ENCODE measurements around the gene ZBTB5. TPM values are rescaled to one million over a fixed set of nuclear protein-coding genes. Genes with fewer than 3 reads are reported as not detected.

Gene ZBTB5
- total and polyA plus RNA-seq, 8 donors, result 2.8 to 7.5 (median 4.8) TPM

GRCh38 chr9:37423508-37423907 is 41.7 kb downstream of the ZBTB5 start:
- FAIRE-seq, result no peak

DNA sequence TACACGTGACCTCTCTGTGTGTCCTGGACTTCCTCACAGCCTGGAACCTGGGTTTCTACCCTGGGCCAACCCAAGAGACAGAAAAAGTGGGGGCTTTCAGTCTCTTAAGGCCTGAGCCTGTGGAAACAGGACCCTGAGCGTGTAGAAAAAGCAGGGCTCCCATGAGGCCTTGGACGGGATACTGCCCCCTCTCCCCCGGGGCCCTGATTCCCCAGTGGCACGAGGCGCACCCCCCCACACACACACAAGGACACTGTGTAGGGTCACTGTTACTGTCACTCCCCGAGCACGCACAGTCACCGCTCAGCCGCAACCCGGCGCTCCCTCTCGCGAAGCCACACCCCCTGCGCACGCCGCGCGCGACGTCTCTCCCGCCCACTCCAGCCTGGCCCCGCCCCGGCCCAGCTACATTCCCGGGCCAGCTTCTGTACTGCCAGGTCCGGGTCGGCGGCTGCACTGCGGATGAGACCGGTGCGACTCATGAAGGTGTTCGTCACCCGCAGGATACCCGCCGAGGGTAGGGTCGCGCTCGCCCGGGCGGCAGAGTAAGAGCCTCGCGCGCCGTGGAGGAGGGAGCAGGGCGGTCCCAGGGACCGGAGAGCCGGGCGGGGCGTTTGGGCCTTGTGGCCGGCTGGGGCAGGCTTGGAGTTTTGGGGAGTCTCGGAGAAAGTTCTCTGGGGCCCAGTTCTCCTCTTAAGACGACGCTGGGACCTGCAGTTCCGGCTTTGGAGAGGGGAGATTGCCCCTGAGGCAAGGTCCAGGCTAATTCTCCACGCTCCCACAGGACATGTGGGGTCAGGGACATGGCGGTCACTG is 42.8 kb downstream of the ZBTB5 start, which contains the start of gene GRHPR:
GRHPR (plus strand) TSS at position 408 of the 816 bp plus-strand sequence; CDS start at position 463, 55 bp downstream.
- FAIRE-seq, result no peak
- H3K4me1 ChIP-seq, result peaks cover 12 to 24% (median 20%) of the 10 kb centered on the region in 3 donors
- peaks cover 0 to 12% (median 0%) of the 10 kb centered on the region in 3 donors for H3K36me3 ChIP-seq
- peak; percentile 97 to 98 (median 97) for ATAC-seq
- DNase-seq, result peak; percentile 90 to 96 (median 94)
- WGBS, 2 donors, result 0 to 1% methylated on average over 56 of the region's 56 CpGs
- no peaks in the 10 kb centered on the region for H3K27me3 ChIP-seq
- H3K27ac ChIP-seq, result peak within 1 kb of the TSS; percentile 63 to 87 (median 75)
- intact Hi-C loops (cut with DNase I), result no loop called here
- no peaks in the 10 kb centered on the region for H3K9me3 ChIP-seq
- H3K4me3 ChIP-seq, result peak within 1 kb of the TSS; percentile 76 to 93 (median 85)
- no peak for TF ChIP-seq CTCF (IDR thresholded peaks at IDR 0.05)

More at GRCh38 chr9:37423508-37423907, 41.7 kb downstream of the ZBTB5 start:
- WGBS, 2 donors, result 21 to 33% methylated on average over 2 of the region's 2 CpGs
- ATAC-seq (no peak), DNase-seq (peak in 1 of 6 donors; percentile 18)
- intact Hi-C loops (cut with DNase I), result no loop called here
- H3K9me3 ChIP-seq, result no peaks in the 10 kb centered on the region
- no peak for TF ChIP-seq CTCF (IDR thresholded peaks at IDR 0.05)
- H3K4me1 ChIP-seq, result peaks cover 12 to 24% (median 20%) of the 10 kb centered on the region in 3 donors
- no peaks in the 10 kb centered on the region for H3K27me3 ChIP-seq
- H3K27ac ChIP-seq, result no peak overlapping the region
- peak overlapping the region; percentile 76 to 93 (median 85) for H3K4me3 ChIP-seq
- peaks cover 0 to 17% (median 0%) of the 10 kb centered on the region in 3 donors for H3K36me3 ChIP-seq

- H3K4me3 ChIP-seq, result peak overlapping the region in 3 of 4 donors; percentile 76 to 93 (median 91)
- DNase-seq (peak in 1 of 6 donors; percentile 71), ATAC-seq (peak in 2 of 4 donors; percentile 55 to 65), FAIRE-seq (no peak)
- no peaks in the 10 kb centered on the region for H3K9me3 ChIP-seq
- H3K27ac ChIP-seq, result peak overlapping the region; percentile 63 to 87 (median 75)
- WGBS, 2 donors, result 51% methylated on average over 8 of the region's 8 CpGs
- peaks cover 12 to 24% (median 20%) of the 10 kb centered on the region in 3 donors for H3K4me1 ChIP-seq
- no peaks in the 10 kb centered on the region for H3K27me3 ChIP-seq
- intact Hi-C loops (cut with DNase I), result no loop called here
- H3K36me3 ChIP-seq, result peaks cover 0 to 6% (median 0%) of the 10 kb centered on the region in 3 donors
- no peak for TF ChIP-seq CTCF (IDR thresholded peaks at IDR 0.05)
Measured at GRCh38 chr9:37421914-37422288, 43.3 kb downstream of the ZBTB5 start.

- no peak overlapping the region for H3K4me3 ChIP-seq
- no peaks in the 10 kb centered on the region for H3K27me3 ChIP-seq
- H3K36me3 ChIP-seq, result no peaks in the 10 kb centered on the region
- TF ChIP-seq CTCF (IDR thresholded peaks at IDR 0.05), result no peak
- 85% methylated on average over 12 of the region's 12 CpGs for WGBS, 2 donors
- no peaks in the 10 kb centered on the region for H3K9me3 ChIP-seq
- no peak for ATAC-seq
- H3K27ac ChIP-seq, result no peak overlapping the region
- intact Hi-C loops (cut with DNase I), result no loop called here
- FAIRE-seq, result no peak
- no peak for DNase-seq
- peaks cover 12 to 24% (median 20%) of the 10 kb centered on the region in 3 donors for H3K4me1 ChIP-seq
Measured at GRCh38 chr9:37420271-37421215, 44.7 kb downstream of the ZBTB5 start.

Data from pancreas (tissue), 10 donors.